Karpas-422 (cell line): ENCODE data around the gene IFRD2. TPM values are rescaled to one million over a fixed set of nuclear protein-coding genes. Genes with fewer than 3 reads are reported as not detected.

ENCODE experiments used
- DNase-seq: peaks from one replicate; pipeline ENCODE4 v3.0.0-alpha.2; 2015
- H2AFZ ChIP-seq: fragments of 200-600 bp; sonication (generic); 2 replicates; pipeline ENCODE4 v1.6.1; 2014; ENCODE audit warnings: antibody characterized with exemption, low read length, mixed read lengths
- H3K27ac ChIP-seq: fragments of 200-600 bp; sonication (generic); 2 replicates; pipeline ENCODE4 v1.5.1; 2014; ENCODE audit warnings: mild to moderate bottlenecking, low read length, moderate library complexity
- H3K27me3 ChIP-seq: fragments of 200-600 bp; sonication (generic); 2 replicates; pipeline ENCODE4 v1.6.1; 2014; ENCODE audit warnings: low read length, mixed read lengths
- H3K36me3 ChIP-seq: fragments of 200-600 bp; sonication (generic); 2 replicates; pipeline ENCODE4 v1.6.1; 2014; ENCODE audit warnings: low read length, mixed read lengths; ENCODE audit not compliant: insufficient read depth
- H3K4me1 ChIP-seq: fragments of 200-600 bp; sonication (generic); 2 replicates; pipeline ENCODE4 v1.6.1; 2014; ENCODE audit warnings: mild to moderate bottlenecking, low read length, mixed read lengths
- H3K4me2 ChIP-seq: fragments of 200-600 bp; sonication (generic); 2 replicates; pipeline ENCODE4 v1.6.1; 2014; ENCODE audit warnings: low read length, low read depth, mild to moderate bottlenecking; ENCODE audit not compliant: poor library complexity, severe bottlenecking
- H3K4me3 ChIP-seq: fragments of 200-600 bp; sonication (generic); 2 replicates; pipeline ENCODE4 v1.5.1; 2014; ENCODE audit warnings: mild to moderate bottlenecking, antibody characterized with exemption, low read length, mixed read lengths
- H3K79me2 ChIP-seq: fragments of 200-600 bp; sonication (generic); 2 replicates; pipeline ENCODE4 v1.6.1; 2014; ENCODE audit warnings: mild to moderate bottlenecking, low read length, mixed read lengths
- H3K9ac ChIP-seq: fragments of 200-600 bp; sonication (generic); 2 replicates; pipeline ENCODE4 v1.6.0; 2014; ENCODE audit warnings: low read length
- H3K9me2 ChIP-seq: fragments of 200-600 bp; sonication (generic), shearing (Covaris generic); replicated peaks from 2 replicates; pipeline ENCODE4 v1.6.0; 2014; ENCODE audit warnings: mild to moderate bottlenecking, low read length, moderate library complexity; ENCODE audit not compliant: insufficient read depth
- H3K9me3 ChIP-seq: fragments of 300-700, 200-600 bp; sonication (generic); 2 replicates; pipeline ENCODE4 v1.6.1; 2014; ENCODE audit warnings: low read length, mixed read lengths
- H4K20me1 ChIP-seq: fragments of 200-600 bp; sonication (generic); 2 replicates; pipeline ENCODE4 v1.6.1; 2014; ENCODE audit warnings: mild to moderate bottlenecking, antibody characterized with exemption, low read length, low read depth; ENCODE audit not compliant: insufficient read depth
- total RNA-seq: library from RNA; depleted of rRNA; stranded (reverse); fragments of >200 nt; shearing (Covaris generic); gene quantifications from 2 replicates; pipeline ENCODE4 v1.2.3, GENCODE V29; 2014; ENCODE audit warnings: low replicate concordance; rRNA removed

Gene IFRD2
- total RNA-seq, 1 experiment from 2014 or later = 75.2 TPM

DNA sequence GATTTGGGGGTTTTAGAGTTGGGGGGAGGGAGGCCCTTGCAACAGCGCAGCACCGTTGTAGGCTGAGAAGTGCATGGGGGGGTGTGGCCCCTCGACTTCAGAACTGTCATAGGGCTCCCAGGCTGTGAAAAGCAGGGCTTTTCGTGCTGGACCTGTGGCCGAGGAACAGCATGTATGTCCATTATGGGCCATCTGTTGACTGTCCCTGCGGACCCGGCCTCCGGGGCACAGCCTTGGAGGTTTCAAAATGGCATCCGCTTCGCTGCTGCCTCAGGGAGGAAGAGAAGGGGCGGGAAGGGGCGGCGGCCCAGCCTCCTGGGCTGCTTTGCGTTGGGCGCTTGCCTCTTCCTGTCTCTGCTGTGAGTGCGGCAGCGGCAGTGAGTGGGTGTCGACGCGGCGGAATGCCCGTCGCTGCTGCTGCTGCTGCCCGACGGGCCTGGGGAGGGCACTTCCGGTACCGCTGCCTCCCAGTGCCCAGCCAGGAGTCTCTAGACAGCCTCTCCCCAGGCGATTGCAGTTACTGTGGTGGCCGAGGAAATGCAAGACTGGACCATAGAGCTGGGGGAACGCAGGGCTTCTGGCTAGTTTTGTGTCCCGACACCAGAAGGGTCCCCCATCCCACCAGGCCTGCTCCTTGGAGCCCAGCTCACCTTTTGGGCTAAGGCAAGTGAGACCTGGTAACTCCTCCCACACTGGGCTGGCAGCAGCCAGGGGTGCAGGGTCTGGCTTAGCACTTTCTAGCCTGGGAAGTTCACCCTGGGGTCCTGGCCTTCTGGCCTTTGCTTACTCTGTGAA lies 54.3 kb downstream of the IFRD2 start:
- H3K79me2 ChIP-seq = peaks cover 65% of the 10 kb centered on the region
- no peaks in the 10 kb centered on the region for H3K27me3 ChIP-seq
- no peak overlapping the region for H2AFZ ChIP-seq
- H3K9ac ChIP-seq = peak overlapping the region; percentile 95
- H3K9me3 ChIP-seq = no peaks in the 10 kb centered on the region
- peaks cover 10% of the 10 kb centered on the region; the same call in 1 of the 2 replicates for H3K36me3 ChIP-seq
- H3K27ac ChIP-seq = peak overlapping the region; percentile 90
- peaks cover 60% of the 10 kb centered on the region for H3K4me1 ChIP-seq
- DNase-seq = peak; percentile 95
- H3K9me2 ChIP-seq = no peaks in the 10 kb centered on the region
- peaks cover 43% of the 10 kb centered on the region for H4K20me1 ChIP-seq
- H3K4me3 ChIP-seq = peak overlapping the region; percentile 95
- H3K4me2 ChIP-seq = peak overlapping the region; percentile 89

Other genes with a start within 250 kb of the IFRD2 start
- gene RBM5, start 203.5 kb downstream of the IFRD2 start, total RNA-seq = 179 and 239 TPM in 2 replicates
- gene SEMA3F, start 137.1 kb downstream of the IFRD2 start, total RNA-seq = not detected in 2 replicates
- gene GNAT1, start 100.8 kb downstream of the IFRD2 start, total RNA-seq = not detected in 2 replicates
- not detected in 2 replicates for gene SLC38A3, start 87.2 kb downstream of the IFRD2 start, total RNA-seq
- gene GNAI2, start 56.2 kb downstream of the IFRD2 start, total RNA-seq = 151 and 174 TPM in 2 replicates
- gene SEMA3B, start 23.3 kb downstream of the IFRD2 start, total RNA-seq = 0.15 and 0.29 TPM in 2 replicates
- gene LSMEM2, start 13.3 kb downstream of the IFRD2 start, total RNA-seq = 0.14 TPM in 1 of 2 replicates, not detected in the other
- 9.3 and 17.2 TPM in 2 replicates for gene HYAL3, start 7.0 kb upstream of the IFRD2 start, total RNA-seq
- gene NAA80, start 7.0 kb upstream of the IFRD2 start, total RNA-seq = 18.1 and 20.3 TPM in 2 replicates
- gene HYAL1, start 11.1 kb upstream of the IFRD2 start, total RNA-seq = 0.14 and 0.71 TPM in 2 replicates
- 12.8 and 22.5 TPM in 2 replicates for gene HYAL2, start 30.3 kb upstream of the IFRD2 start, total RNA-seq
- gene TUSC2, start 35.8 kb upstream of the IFRD2 start, total RNA-seq = 38.1 and 49.6 TPM in 2 replicates
- 33.3 and 69.4 TPM in 2 replicates for gene RASSF1, start 48.4 kb upstream of the IFRD2 start, total RNA-seq
- gene ZMYND10, start 53.3 kb upstream of the IFRD2 start, total RNA-seq = 1.3 and 1.4 TPM in 2 replicates
- gene NPRL2, start 58.3 kb upstream of the IFRD2 start, total RNA-seq = 51.2 and 71.1 TPM in 2 replicates
- gene CYB561D2, start 58.4 kb upstream of the IFRD2 start, total RNA-seq = 32.5 and 35.0 TPM in 2 replicates
- 13.8 and 25.8 TPM in 2 replicates for gene TMEM115, start 67.1 kb upstream of the IFRD2 start, total RNA-seq
- not detected in 2 replicates for gene CACNA2D2, start 211.2 kb upstream of the IFRD2 start, total RNA-seq